AG08396 (cell line): ENCODE measurements around the gene PGPEP1.

Source experiments
- DNase-seq: peaks from one replicate; pipeline ENCODE4 v3.0.0; 2012; ENCODE audit warnings: low spot score, mixed read lengths

PGPEP1 gene

GRCh38 chr19:18340190-18340989 is at the start of gene PGPEP1:
Gene PGPEP1, plus strand, starts transcription at chr19:18340598. Its CDS starts 84 bp downstream, at chr19:18340682.
- peak; percentile 90 for DNase-seq

GRCh38 chr19:18291019-18291524 is 49.3 kb upstream of the PGPEP1 start:
- DNase-seq = no peak

GRCh38 chr19:18291590-18292461 is 48.6 kb upstream of the PGPEP1 start:
- peak; percentile 83 for DNase-seq

GRCh38 chr19:18292462-18292809 is 48.0 kb upstream of the PGPEP1 start:
- no peak for DNase-seq

- peak; percentile 80 for DNase-seq
Measured at GRCh38 chr19:18292810-18293641, 47.4 kb upstream of the PGPEP1 start.

GRCh38 chr19:18293642-18294466 is 46.5 kb upstream of the PGPEP1 start:
- no peak for DNase-seq

GRCh38 chr19:18294467-18294864 is 45.9 kb upstream of the PGPEP1 start:
- no peak for DNase-seq

GRCh38 chr19:18295034-18295451 is 45.4 kb upstream of the PGPEP1 start:
- no peak for DNase-seq

GRCh38 chr19:18297308-18297707 is 43.1 kb upstream of the PGPEP1 start:
- no peak for DNase-seq

- DNase-seq = no peak
Measured at GRCh38 chr19:18298601-18299000, 41.8 kb upstream of the PGPEP1 start.

- no peak for DNase-seq
Measured at GRCh38 chr19:18299654-18300053, 40.7 kb upstream of the PGPEP1 start.

GRCh38 chr19:18300930-18301717 is 39.3 kb upstream of the PGPEP1 start:
- peak; percentile 86 for DNase-seq

- no peak for DNase-seq
Measured at GRCh38 chr19:18301718-18302111, 38.7 kb upstream of the PGPEP1 start.

- DNase-seq = no peak
Measured at GRCh38 chr19:18304208-18304457, 36.3 kb upstream of the PGPEP1 start.

- peak; percentile 90 for DNase-seq
Measured at GRCh38 chr19:18304458-18305310, 35.7 kb upstream of the PGPEP1 start.

- DNase-seq = no peak
Measured at GRCh38 chr19:18306209-18306887, 34.0 kb upstream of the PGPEP1 start.

GRCh38 chr19:18306888-18307260 is 33.5 kb upstream of the PGPEP1 start:
- DNase-seq = no peak

GRCh38 chr19:18307271-18307681 is 33.1 kb upstream of the PGPEP1 start:
- DNase-seq = peak; percentile 5
